ENCODE measurements around the gene ALDH3A1. TPM values are rescaled to one million over a fixed set of nuclear protein-coding genes. Genes with fewer than 3 reads are reported as not detected.
A peak's percentile ranks its signal among the peaks of the same experiment; 100 is the strongest.

The ALDH3A1 gene
- total RNA-seq, 1 experiment from 2014 or later, result 0.39 TPM

DNA sequence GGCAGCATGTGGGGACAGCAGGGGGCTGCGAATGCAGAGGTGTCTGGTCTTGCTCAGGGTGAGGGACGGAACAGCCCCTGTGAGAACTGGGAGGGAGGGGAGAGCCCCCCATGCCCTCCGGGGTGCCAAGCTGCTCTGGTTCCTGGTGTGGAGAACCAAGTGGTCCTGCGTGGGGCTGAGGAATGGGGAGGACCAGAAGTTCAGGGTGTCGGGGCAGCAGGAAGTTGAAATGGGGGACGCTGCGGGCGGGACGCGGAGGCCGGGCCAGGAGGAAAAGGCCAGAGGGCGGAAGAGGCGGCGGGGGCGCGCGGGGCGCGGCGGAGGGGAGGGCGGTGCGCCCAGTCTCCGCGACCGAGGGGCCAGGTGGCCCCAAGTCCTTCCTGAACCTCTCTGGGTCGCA is 3.6 kb downstream of the ALDH3A1 start:
- TF ChIP-seq, protein P1, sequence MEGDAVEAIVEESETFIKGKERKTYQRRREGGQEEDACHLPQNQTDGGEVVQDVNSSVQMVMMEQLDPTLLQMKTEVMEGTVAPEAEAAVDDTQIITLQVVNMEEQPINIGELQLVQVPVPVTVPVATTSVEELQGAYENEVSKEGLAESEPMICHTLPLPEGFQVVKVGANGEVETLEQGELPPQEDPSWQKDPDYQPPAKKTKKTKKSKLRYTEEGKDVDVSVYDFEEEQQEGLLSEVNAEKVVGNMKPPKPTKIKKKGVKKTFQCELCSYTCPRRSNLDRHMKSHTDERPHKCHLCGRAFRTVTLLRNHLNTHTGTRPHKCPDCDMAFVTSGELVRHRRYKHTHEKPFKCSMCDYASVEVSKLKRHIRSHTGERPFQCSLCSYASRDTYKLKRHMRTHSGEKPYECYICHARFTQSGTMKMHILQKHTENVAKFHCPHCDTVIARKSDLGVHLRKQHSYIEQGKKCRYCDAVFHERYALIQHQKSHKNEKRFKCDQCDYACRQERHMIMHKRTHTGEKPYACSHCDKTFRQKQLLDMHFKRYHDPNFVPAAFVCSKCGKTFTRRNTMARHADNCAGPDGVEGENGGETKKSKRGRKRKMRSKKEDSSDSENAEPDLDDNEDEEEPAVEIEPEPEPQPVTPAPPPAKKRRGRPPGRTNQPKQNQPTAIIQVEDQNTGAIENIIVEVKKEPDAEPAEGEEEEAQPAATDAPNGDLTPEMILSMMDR (conservative IDR thresholded peaks at IDR 0.05), result no peak
- H3K27ac ChIP-seq (ENCODE audit: insufficient read length, low read depth, low read length), result no peak overlapping the region
- H2BK5ac ChIP-seq (ENCODE audit: insufficient read length, low read length), result no peak overlapping the region
- H3K9me3 ChIP-seq (ENCODE audit: control insufficient read depth, low read depth, low read length), result no peaks in the 10 kb centered on the region
- no peaks in the 10 kb centered on the region for H4K20me1 ChIP-seq (ENCODE audit: control insufficient read depth, insufficient read depth, insufficient read length)
- no peaks in the 10 kb centered on the region for H3K4me1 ChIP-seq (ENCODE audit: insufficient read depth, low read length)
- H3K79me2 ChIP-seq (ENCODE audit: insufficient read depth, low read length), result no peaks in the 10 kb centered on the region
- no peak overlapping the region for H4K91ac ChIP-seq (ENCODE audit: insufficient read length, low read depth, low read length)
- no peak overlapping the region for H3T11ph ChIP-seq (ENCODE audit: low read length)
- H3K23ac ChIP-seq (ENCODE audit: insufficient read length, low read depth, low read length), result no peak overlapping the region
- no CpG with 5 or more reads among the region's 26 CpGs for WGBS (ENCODE audit: extremely low coverage, insufficient read length, low lambda C conversion rate)
- H3K56ac ChIP-seq (ENCODE audit: insufficient read length, low read depth, low read length), result no peak overlapping the region
- DNase-seq, result no peak
- H3K14ac ChIP-seq (ENCODE audit: insufficient read depth, low read length), result peak overlapping the region; percentile 62; the same call in 1 of the 2 replicates
- no peak overlapping the region for H4K8ac ChIP-seq (replicated peaks; ENCODE audit: insufficient read length, low read depth, low read length)
- H3K36me3 Mint-ChIP-seq (ENCODE audit: insufficient read depth in 1 of 3, low read depth in 3 of 3), result no peaks in the 10 kb centered on the region; a peak in 1 of 7 replicates
- peak overlapping the region; percentile 67 to 71; a peak in 4 of 5 replicates for H3K4me3 Mint-ChIP-seq
- no peak overlapping the region for H3K4ac ChIP-seq (ENCODE audit: low read depth, low read length)
- H3K18ac ChIP-seq (ENCODE audit: insufficient read length, low read depth, low read length), result peak overlapping the region; percentile 65
- no peaks in the 10 kb centered on the region for H3K79me1 ChIP-seq (ENCODE audit: insufficient read depth, low read depth, low read length, poor library complexity, severe bottlenecking)
- H3K9ac ChIP-seq (ENCODE audit: extremely low read depth, insufficient read length, low read length), result no peak overlapping the region
- no peak overlapping the region for H2BK20ac ChIP-seq (ENCODE audit: low read depth, low read length, poor library complexity, severe bottlenecking)
- H2BK120ac ChIP-seq (ENCODE audit: low read depth, low read length, poor library complexity, severe bottlenecking), result no peak overlapping the region
- H3K27me3 ChIP-seq (ENCODE audit: insufficient read depth, low read length), result no peaks in the 10 kb centered on the region; the same call in 1 of the 2 replicates
- H3K4me1 Mint-ChIP-seq, result peaks cover 19 to 25% of the 10 kb centered on the region in 2 experiments
- H4K5ac ChIP-seq (ENCODE audit: insufficient read length, low read depth, low read length), result no peak overlapping the region
- H3K23me2 ChIP-seq (ENCODE audit: insufficient read length, low read depth, low read length, poor library complexity, severe bottlenecking), result peaks cover 7% of the 10 kb centered on the region
- no peak overlapping the region for H2BK15ac ChIP-seq (ENCODE audit: low read depth, low read length)
- H3K27ac Mint-ChIP-seq, result peak overlapping the region in 1 of 3 experiments; percentile 88; a peak in 1 of 7 replicates
- H2AK5ac ChIP-seq (ENCODE audit: insufficient read length, low read length), result no peak overlapping the region
- peaks cover 17% of the 10 kb centered on the region for H3K27me3 Mint-ChIP-seq (ENCODE audit: low read depth)
- H2BK12ac ChIP-seq (ENCODE audit: insufficient read length, low read depth, low read length), result no peak overlapping the region
- H3K9me3 Mint-ChIP-seq, result peaks cover 0 to 3% of the 10 kb centered on the region in 2 experiments; a peak in 1 of 5 replicates
- peak overlapping the region; percentile 58 for H3K4me2 ChIP-seq (ENCODE audit: insufficient read depth, insufficient read length, low read length)
- H2AFZ ChIP-seq (ENCODE audit: low read length), result no peak overlapping the region
